T47D (cell line): ENCODE data around the gene PFDN6.

Experiments
- DNase-seq, 2 experiments: peaks; one replicate each; pipeline versions ENCODE4 v3.0.0 to v3.0.0-alpha.2; 2011 to 2012; ENCODE audit warnings: low read depth in 1 of 2, low spot score in 1 of 2
- JUND ChIP-seq: IDR thresholded peaks from 2 replicates; pipeline ENCODE4 v1.6.1; 2012; ENCODE audit warnings: low read depth
- in situ Hi-C: cut with HindIII; loops from 2 replicates; pipeline ENCODE4 v1.10.0; 2016; ENCODE audit warnings: low sequenced_read_pairs, low pct_unique_long_range_greater_than_20kb

The PFDN6 gene

DNA sequence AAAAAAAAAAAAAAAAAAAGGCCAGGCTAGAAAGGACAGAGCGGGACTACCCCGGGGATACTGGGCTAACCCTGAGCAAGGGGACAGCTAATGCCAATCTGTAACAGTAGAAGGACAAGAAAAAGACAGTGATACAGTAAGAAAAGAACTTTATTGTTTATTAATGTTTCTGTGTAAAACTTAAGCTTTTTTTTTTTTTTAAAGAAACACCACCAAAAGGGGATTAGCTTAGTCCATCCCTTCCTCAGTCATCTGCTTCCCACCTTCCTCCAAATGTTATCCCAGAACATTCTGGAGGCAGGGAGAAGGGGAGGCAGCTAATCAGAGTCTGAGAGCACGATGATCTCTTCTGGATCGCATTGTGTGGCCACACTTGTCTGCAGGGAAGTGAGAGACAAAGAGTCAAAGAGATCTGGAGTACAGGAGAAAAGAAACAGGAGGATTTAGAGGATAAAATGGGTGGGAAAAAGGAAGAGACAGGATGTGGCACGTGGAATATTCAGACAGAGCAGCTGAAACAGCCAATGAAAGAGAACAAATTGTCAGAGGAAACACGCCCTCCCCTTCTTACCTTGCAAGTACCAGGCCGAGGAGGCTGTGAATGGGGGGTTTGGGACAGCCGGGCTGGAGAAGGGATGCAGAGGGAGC, 29.1 kb downstream of the PFDN6 start:
- no peak for TF ChIP-seq JUND
- in situ Hi-C loops: no loop called here

DNA sequence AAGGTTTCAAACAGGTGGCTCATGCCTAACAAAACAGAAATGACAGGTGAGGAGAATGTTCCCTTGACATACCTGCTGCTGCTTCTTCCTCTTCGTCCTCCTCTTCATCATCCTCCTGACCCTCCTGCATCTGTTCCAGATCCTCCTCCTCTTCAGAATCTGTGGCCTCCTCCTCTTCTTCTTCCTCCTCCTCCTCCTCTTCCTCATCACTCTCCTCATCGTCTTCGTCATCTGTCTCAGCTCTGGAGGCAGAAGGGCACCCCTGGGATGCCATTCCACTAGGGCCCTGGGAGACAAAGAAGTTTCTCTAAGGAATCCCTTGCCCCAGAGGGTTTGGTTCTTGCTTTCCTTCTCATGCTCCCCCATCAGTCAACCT, 30.5 kb downstream of the PFDN6 start:
- in situ Hi-C loops: no loop called here
- TF ChIP-seq JUND: no peak
- DNase-seq: no peak

More for the DNA sequence above, 29.1 kb downstream of the PFDN6 start:
- no peak for DNase-seq

DNA sequence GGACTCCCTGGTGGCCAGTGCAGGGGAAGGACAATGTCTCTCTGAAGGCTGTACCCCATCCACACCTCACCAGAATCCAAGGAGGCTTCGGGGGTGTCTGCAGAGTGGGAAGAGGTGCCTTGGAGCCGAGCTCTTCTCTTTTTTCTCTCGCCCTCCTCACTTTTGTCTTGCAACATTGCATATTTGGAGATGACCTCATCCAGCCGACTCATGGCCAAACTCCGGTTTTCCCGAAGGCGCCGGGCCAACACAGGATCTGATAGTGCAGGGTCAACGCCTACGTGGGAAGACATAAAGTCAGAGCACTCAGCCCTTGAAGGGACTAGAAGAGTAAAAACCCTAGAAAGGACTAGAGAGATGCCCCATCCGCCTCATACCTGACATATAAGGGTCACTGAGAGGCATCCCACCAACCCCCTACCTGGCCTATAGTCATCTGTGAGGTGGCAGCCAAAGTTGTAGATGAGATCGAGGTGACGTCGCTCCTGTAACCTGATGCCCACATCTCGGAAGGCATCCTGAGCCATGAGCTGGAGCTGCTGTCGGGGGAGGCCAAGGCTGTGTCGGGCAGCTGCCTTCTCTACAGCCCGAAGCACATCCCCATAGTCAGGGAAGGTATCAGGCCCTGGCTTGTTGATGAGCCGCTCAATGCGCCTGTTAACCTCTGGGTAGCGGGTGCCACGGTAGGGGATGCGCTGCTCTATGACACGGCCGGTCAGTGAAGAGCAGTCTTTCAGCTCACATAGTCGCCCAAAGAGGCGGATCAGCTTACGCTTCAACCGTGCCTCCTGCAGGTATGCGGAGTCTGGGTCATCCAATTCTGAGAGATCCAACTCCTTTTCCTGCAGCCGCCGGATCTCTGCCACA, 31.1 kb downstream of the PFDN6 start:
- no peak for TF ChIP-seq JUND
- in situ Hi-C loops: no loop called here
- DNase-seq: no peak

DNA sequence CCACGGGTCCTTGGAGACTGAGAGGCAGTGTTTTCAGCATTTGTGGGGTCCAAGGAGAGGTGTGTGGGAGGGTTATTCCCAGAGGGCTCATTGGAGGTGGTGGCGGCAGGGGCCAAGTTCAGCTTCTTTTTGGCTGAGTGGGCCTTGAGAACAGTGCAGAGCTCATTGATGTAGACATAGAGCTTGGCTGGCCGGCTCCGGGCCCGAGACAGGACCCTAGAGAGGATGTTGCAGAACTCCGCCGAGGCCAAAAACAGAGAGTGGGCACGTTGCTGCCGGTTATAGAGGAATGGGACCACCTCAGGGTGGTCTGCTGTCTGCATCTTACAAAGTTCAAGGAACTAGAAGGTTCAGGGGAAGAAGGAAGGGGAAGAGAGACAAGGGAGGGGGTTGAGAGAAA, 31.8 kb downstream of the PFDN6 start:
- in situ Hi-C loops: no loop called here

DNA sequence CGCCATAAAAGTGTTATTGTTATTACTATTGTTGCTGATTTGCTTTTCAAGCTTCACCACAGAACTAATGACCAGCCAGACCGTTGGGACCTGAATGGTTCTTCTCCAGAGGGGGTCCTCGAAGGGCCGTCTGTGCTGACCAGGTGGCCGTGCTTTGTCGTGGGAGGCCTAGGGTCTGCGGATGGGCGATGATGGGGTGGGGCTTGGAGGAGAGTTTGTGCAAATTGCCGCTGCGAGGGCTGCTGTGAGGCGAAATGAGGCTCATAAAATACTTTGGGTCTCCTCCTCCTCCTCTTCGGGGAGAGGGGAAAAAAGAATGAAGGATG, 34.2 kb downstream of the PFDN6 start:
- no peak for TF ChIP-seq JUND
- no peak for DNase-seq
- in situ Hi-C loops: no loop called here

More for the DNA sequence above, 31.8 kb downstream of the PFDN6 start:
- DNase-seq: no peak
- no peak for TF ChIP-seq JUND

DNA sequence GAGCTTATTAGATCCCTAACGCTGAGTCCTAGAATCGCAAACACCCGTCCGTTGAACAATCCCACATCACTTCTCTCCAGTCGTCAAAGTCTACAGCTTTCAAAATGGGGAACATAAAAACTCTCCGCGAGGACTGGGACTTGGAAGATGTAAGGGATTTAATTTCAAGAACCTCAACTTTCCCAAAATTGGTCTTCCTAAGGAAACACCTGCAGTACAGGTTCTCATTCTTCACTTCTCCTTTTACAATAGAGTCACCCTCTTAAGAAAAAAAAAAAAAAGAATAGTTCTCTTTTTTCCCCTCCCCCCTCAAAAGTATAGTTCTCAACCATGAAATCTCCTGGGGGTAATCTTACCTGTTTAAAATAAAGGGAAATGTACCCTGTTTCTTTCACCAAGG, 34.7 kb downstream of the PFDN6 start:
- no peak for TF ChIP-seq JUND
- no peak for DNase-seq
- in situ Hi-C loops: no loop called here

DNA sequence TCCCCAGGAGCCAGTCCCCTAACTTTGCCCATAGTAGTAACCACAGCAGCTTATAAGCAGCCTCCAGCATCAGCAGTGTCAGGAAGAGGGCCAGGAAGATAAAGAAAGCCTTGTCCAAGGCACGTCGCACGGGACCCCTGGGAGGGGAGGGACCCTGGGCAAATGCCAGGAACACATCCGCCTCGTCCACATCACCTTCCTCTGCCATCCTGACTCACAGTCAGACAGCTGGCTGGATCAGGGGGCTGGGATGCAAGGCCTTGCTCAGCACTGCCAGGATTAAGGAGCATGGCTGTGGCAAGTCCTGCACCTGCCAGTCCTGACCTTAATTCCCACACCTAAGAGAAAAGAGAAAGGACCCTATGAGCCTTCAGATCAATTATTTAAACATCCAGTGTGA, 39.7 kb downstream of the PFDN6 start:
- DNase-seq: no peak
- TF ChIP-seq JUND: no peak
- in situ Hi-C loops: no loop called here

DNA sequence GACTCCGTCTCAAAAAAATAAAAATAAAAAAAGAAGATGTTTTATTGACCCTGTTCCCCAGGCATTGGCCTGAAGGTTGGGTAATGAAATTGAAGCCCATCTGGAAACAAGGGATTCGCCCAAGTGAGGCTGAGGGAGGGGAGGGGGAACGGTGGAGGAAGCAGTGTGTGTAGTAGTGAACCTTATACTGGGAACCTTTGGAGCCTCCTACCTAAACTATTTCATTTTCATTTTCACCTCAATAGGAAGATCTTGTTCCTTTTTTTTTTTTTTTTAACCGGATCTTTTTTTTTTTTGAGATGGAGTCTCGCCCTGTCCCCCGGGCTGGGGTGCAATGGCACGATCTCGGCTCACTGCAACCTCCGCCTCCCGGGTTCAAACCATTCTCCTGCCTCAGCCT, 41.3 kb downstream of the PFDN6 start:
- no peak for TF ChIP-seq JUND
- in situ Hi-C loops: no loop called here
- DNase-seq: no peak

DNA sequence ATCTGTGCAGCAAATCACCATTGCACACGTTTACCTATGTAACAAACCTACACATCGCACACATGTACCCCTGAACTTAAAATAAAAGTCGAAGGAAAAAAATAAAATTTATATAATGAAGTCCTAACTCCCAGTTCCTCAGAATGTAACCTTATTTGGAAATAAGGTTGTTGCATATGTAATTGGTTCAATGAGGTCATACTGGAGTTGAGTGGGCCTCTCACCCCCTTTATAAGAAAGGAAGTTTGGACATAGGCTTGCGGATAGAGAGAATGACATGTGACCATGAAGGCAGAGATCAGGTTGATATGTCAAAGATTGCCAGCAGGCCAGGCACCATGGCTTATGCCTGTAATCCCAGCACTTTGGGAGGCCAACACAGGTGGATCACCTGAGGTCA, 44.3 kb downstream of the PFDN6 start:
- in situ Hi-C loops: no loop called here
- no peak for TF ChIP-seq JUND
- no peak for DNase-seq

DNA sequence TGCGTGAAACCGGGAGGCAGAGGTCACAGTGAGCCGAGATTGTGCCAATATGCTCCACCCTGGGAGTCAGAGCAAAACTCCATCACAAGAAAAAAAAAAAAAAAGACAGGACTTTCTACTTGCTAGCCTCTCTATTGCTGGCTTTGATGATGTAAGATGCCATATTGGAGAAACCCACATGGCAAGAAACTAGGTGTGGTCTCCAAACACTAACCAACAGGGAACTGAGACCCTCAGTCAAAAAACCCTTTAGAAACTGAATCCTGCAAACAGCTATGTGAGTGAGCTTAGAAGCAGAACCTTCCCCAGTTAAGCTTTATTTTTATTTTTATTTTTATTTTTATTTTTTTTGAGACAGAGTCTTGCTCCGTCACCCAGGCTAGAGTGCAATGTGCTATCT, 46.5 kb downstream of the PFDN6 start:
- no peak for DNase-seq
- in situ Hi-C loops: no loop called here
- TF ChIP-seq JUND: no peak

DNA sequence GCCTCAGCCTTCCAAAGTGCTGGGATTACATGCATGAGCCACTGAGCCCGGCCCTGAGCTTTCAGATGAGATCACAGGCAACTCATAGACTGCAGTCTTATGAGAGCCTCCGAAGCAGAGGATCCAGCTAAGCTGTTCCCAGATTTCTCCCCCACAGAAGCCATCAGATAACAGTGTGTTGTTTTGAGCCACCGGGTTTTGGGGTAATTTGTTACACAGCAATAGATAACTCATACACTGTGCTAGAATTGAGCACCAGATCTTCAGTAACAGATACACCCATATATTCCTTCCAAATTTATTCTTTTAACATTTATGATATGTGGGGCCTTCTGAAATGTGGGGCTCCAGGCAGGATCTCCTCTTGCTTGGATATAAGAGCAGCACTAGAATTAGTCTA, 47.1 kb downstream of the PFDN6 start:
- DNase-seq: no peak
- in situ Hi-C loops: no loop called here
- TF ChIP-seq JUND: no peak

DNA sequence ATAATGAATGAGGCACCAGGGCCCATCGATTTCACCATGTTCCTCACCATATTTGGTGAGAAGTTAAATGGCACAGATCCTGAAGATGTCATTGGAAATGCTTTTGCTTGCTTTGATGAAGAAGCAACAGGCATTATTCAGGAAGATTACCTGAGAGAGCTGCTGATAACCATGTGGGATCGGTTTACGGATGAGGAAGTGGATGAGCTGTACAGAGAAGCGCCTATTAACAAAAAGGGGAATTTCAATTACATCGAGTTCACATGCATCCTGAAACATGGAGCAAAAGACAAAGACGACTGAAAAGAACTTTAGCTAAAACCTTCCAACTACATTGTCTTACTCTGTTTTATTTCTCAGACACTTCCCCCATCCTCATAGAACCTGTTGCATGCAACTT, 49.8 kb downstream of the PFDN6 start:
- no peak for DNase-seq
- in situ Hi-C loops: no loop called here
- no peak for TF ChIP-seq JUND
